MM.1S (cell line): ENCODE results near the gene DNMT3A.

Experiments used
- EZH2 ChIP-seq: fragments of 300-600 bp; sonication (generic); optimal IDR thresholded peaks from 2 replicates; pipeline ENCODE3; 2017; ENCODE audit warnings: low read depth, mild to moderate bottlenecking, antibody characterized with exemption, low read length, mixed read lengths
- EZH2phosphoT487 ChIP-seq: fragments of 300-600 bp; sonication (generic); IDR thresholded peaks from 2 replicates; pipeline ENCODE4 v1.6.1; 2018; ENCODE audit warnings: antibody characterized with exemption, low read length
- TF ChIP-seq, protein P1 (sequence below): fragments of 300-600 bp; sonication (generic); IDR thresholded peaks from 2 replicates; pipeline ENCODE4 v1.5.1; 2016; ENCODE audit warnings: antibody characterized with exemption, low read length, mixed read lengths

GRCh38 chr2:25361261-25362048 is 19.7 kb upstream of the DNMT3A start:
- TF ChIP-seq, protein P1, sequence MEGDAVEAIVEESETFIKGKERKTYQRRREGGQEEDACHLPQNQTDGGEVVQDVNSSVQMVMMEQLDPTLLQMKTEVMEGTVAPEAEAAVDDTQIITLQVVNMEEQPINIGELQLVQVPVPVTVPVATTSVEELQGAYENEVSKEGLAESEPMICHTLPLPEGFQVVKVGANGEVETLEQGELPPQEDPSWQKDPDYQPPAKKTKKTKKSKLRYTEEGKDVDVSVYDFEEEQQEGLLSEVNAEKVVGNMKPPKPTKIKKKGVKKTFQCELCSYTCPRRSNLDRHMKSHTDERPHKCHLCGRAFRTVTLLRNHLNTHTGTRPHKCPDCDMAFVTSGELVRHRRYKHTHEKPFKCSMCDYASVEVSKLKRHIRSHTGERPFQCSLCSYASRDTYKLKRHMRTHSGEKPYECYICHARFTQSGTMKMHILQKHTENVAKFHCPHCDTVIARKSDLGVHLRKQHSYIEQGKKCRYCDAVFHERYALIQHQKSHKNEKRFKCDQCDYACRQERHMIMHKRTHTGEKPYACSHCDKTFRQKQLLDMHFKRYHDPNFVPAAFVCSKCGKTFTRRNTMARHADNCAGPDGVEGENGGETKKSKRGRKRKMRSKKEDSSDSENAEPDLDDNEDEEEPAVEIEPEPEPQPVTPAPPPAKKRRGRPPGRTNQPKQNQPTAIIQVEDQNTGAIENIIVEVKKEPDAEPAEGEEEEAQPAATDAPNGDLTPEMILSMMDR = no peak
- TF ChIP-seq EZH2phosphoT487 (no peak), EZH2 (no peak)
